Epithelial cell of prostate (primary cell): ENCODE data around the gene PIKFYVE.
"Not testable (repeated sequence)": the region's sequence is repeated elsewhere in the genome, so short reads cannot be mapped to it uniquely, and the experiment has no call there.

Source experiments
- DNase-seq: peaks from one replicate; pipeline ENCODE4 v3.0.0-alpha.2; 2011; ENCODE audit warnings: low read depth, low spot score
- H3K27ac ChIP-seq: fragments of 450-650 bp; 2 replicates; pipeline ENCODE4 v1.5.1; 2017; ENCODE audit warnings: mild to moderate bottlenecking

PIKFYVE gene, protein sequence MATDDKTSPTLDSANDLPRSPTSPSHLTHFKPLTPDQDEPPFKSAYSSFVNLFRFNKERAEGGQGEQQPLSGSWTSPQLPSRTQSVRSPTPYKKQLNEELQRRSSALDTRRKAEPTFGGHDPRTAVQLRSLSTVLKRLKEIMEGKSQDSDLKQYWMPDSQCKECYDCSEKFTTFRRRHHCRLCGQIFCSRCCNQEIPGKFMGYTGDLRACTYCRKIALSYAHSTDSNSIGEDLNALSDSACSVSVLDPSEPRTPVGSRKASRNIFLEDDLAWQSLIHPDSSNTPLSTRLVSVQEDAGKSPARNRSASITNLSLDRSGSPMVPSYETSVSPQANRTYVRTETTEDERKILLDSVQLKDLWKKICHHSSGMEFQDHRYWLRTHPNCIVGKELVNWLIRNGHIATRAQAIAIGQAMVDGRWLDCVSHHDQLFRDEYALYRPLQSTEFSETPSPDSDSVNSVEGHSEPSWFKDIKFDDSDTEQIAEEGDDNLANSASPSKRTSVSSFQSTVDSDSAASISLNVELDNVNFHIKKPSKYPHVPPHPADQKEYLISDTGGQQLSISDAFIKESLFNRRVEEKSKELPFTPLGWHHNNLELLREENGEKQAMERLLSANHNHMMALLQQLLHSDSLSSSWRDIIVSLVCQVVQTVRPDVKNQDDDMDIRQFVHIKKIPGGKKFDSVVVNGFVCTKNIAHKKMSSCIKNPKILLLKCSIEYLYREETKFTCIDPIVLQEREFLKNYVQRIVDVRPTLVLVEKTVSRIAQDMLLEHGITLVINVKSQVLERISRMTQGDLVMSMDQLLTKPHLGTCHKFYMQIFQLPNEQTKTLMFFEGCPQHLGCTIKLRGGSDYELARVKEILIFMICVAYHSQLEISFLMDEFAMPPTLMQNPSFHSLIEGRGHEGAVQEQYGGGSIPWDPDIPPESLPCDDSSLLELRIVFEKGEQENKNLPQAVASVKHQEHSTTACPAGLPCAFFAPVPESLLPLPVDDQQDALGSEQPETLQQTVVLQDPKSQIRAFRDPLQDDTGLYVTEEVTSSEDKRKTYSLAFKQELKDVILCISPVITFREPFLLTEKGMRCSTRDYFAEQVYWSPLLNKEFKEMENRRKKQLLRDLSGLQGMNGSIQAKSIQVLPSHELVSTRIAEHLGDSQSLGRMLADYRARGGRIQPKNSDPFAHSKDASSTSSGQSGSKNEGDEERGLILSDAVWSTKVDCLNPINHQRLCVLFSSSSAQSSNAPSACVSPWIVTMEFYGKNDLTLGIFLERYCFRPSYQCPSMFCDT (N-terminal part only)

DNA sequence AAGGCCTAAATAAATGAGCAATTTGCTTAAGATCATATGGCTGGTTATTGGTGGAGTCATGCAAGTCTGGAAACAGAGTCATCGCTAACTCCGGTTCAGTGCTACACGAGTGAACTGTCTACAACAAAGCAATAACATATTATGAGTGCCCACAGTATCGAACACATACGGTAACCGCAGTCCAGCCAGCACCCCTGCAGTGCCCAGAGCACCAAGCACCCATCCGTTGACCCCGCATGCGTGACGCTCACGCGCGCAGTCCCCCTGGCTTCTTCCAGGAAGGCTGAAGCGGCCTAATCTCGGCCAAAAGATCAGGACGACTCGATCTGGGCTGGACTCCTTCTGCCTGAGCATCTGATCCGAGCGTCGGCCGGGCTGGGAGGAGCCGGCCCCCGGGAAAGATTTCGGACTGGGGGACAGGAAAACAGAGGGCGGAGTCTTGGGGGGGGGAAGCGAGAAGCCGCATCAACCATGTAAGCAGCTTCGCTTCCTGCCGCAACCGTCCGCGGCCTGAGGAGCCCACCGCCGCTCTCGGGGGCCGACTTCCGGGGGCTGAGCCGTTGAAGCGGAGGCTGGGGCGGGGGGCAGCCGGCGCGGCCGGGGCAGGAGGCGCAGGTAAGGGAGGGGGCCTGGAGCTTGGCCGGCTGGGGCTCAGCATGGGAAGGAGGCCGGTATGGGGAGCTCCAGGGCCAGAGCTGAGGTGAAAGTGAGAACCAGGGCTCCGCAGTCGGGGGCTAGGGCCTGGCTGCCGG is at the start of gene PIKFYVE:
Gene PIKFYVE (plus strand): TSS at position 455 of the 752 bp plus-strand sequence. CDS start 5,265 bp downstream, outside the sequence.
- DNase-seq = peak; percentile 60
- peak within 1 kb of the TSS; percentile 90 for H3K27ac ChIP-seq

DNA sequence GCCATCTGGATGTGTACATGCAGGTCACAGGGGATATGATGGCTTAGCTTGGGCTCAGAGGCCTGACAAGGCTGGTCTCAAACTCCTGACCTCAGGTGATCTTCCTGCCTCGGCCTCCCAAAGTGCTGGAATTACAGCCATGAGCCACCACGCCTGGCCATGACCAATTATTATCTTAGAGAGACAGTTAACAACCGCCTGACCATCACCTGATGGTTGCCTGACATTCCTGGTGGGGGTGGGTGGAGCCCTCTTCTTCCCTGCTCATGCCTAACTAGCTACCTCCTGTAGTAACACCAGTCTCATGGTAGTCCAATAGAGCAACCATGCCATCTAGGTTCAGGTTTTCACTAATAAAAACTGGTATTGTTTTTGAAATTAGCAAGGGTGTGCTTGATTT is 44.2 kb upstream of the PIKFYVE start:
- not testable (repeated sequence) for H3K27ac ChIP-seq, DNase-seq

DNA sequence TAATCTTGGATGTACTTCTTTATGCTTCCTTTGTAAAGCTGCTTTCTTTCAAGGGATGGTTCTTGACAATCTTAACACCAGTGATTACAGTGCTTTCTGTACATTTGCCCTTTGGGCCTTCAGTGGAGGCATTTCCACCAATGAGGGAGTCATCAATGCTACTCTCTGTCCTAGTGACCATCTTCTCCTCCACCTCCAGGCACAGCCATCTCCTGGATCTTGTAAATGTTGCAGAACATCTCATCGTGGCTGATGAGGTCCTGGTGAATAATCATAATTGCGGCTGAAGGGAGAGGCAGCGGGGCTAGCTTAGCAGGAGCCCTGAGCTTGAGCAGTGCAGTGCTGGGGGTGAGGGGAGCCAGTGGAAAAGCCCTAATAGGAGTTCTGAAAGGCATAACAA is 43.7 kb upstream of the PIKFYVE start:
- H3K27ac ChIP-seq = no peak overlapping the region
- DNase-seq = peak; percentile 44

DNA sequence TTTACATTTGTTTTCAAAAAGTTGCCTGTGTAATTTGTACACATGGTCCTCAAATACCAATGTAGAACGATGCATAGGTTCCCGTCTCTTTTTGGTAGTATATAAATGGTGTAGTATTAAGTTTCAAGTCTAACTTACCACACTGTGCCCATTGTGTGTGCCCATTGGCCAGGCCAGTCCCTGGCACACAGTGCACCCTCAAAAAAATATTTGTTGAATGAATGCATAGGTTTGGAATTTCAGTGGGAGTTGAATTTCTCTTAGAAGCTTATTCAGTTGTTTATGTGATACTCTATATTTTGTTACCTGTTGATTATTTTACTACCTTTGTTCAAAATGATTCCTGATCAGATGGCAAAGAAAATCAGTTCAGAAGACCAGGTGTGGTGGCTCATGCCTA is 41.3 kb upstream of the PIKFYVE start:
- no peak overlapping the region for H3K27ac ChIP-seq
- no peak for DNase-seq

DNA sequence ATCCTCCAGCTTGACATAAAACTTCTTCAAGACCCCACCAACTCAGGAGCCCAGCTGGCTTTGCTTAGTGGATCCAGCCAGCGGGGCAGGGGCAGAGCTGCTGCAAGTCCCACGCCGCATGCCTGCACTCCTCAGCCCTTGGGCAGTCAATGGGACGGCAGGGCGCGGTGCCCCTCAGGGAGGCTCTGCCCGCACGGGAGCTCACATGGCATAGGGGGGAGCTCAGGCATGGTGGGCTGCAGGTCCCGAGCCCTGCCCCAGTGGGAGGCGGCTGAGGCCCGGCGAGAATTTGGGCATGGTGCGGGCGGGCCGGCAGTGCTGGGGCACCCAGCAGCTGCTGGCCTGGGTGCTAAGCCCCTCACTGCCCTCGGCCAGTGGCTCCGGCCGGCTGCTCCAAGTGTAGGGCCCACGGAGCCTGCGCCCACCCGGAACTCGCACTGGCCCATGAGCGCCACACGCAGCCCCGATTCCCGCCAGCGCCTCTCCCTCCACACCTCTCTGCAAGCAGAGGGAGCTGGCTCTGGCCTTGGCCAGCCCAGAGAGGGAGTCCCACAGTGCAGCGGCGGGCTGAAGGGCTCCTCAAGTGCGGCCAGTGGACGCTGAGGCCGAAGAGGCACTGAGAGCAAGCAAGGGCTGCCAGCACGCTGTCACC is 38.3 kb upstream of the PIKFYVE start:
- no peak for DNase-seq
- no peak overlapping the region for H3K27ac ChIP-seq

DNA sequence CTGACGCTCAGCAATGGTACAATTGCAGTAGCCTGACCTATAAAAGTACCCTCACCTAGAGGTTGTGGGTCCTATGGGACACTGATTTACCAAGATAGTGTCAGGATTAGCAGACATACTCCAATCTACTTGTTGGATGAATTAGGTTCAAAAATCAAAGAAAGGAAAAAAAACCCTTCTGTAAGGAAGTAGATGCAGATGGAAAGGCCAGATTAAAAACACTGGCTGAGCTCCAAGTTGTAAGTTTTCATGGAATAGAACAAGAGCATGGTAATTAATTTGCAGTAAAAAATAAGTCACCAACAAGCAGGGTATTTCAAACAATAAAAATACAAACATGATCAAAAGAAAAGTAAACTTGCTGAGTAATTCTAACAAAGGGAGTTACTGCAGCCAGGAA is 37.6 kb upstream of the PIKFYVE start:
- DNase-seq = no peak
- no peak overlapping the region for H3K27ac ChIP-seq

DNA sequence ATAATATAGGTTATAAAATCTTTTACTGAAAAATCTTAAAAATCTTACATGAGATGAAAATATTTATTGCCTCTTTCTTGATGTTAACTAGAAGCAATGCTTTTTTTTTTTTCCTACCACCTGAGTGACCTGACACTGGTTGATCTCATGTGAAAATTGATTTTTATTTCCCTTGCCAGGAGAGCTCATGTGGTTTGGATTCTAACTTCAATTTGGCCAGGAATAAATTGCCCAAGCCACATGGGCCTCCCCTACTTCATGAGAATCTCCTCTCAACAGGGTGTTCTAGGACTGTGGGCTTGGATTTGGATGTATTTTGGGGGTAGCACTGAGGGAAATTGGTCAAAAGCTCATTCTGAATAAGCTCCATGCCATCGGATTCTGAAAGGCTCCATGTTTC is 31.3 kb upstream of the PIKFYVE start:
- no peak overlapping the region for H3K27ac ChIP-seq
- DNase-seq = no peak

DNA sequence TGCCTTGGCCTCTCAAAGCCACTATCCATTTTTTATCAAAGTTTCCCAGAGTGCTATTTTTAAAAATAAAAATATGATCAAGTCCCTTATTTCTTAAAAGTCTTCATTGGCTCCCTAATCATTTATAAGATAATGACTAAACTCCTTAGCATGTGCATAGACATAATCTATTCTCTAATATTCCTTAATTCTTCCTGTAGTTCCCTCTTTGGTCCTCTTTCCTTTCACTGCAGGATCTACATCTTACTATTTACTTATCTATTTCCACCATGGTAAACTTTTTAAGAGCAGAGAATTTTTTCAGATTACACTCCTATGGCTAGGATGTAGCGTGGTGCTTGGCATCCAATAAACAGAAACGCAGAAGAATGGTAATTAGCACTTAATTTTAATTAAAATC is 30.2 kb upstream of the PIKFYVE start:
- DNase-seq = no peak
- no peak overlapping the region for H3K27ac ChIP-seq

DNA sequence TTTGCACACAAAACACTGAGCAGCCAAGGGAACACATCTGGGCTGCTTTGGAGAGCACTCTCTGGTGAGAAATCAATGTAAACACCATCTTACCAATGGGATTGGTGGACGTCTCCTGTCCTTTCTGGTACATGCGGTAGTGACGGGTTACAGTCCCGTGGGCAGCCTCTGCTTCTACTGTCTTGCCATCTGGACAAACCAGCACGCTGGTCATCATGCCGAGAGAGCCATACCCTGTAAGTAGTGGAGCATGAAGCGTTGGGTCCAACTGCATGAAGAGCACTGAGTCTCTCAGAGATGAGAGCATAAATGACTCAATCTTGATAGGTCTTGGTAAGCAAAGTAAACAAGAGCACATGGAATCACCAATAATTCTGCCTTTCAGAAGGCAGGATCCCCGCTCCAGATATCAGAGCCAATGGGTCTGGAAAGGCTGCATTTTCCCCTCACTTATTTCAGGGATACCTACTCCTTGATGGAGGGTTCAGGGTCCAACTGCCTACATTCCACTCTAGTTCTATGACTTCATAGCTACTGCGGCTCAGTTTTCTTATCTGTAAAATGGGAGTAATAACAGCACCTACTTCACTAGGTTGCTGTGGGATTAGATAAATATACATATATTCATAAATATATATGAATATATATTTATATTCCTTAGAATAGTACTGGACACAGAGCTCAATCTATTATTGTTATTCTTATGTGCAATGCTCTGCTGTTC is 26.1 kb upstream of the PIKFYVE start:
- no peak for DNase-seq
- H3K27ac ChIP-seq = no peak overlapping the region

DNA sequence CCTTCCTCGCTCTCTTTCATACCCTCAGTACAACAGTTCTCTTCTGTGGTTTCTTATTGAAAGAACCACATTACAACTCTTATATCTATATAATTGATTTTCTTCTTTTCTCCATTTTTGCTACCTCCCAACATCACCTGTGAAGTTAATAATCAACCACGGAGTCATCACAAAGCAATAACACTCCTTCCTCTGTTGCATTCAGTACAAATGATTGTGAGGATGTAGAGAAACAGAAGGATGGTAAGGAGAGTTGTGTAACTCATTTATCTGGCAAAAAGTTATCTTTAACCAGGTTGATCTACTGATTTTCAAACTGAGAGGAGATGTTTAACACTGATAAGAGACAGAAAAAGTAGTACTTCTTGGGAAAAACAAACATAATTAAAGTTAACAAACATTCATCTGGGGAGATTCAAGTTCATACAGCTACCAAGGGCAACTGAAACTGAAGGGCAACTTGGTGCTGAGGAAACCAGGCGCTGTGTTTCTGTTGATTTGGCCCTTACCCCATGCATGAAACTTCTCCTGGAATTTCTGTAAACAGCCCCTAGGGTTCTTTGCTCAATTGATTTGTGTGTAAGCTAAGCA is 25.3 kb upstream of the PIKFYVE start:
- DNase-seq = no peak
- H3K27ac ChIP-seq = no peak overlapping the region

DNA sequence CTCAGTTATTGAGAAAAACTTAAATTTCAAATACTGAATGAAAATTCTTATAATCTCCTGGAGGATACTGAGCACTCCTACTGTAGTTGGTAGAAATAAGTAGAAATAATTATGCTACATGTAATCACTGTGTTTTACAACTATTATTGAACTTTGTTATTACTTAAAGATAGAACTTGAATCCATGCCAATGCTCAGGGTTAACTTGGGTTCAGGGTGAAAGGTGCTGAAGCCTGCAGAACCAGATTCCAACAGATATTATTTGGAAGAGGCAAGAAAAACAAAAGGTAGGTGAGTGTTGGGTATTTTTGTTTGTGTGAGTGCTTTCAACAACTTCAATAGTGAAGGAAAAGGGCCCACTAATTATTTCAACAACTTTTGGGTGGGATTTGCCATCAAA is 21.6 kb upstream of the PIKFYVE start:
- no peak overlapping the region for H3K27ac ChIP-seq
- DNase-seq = no peak

DNA sequence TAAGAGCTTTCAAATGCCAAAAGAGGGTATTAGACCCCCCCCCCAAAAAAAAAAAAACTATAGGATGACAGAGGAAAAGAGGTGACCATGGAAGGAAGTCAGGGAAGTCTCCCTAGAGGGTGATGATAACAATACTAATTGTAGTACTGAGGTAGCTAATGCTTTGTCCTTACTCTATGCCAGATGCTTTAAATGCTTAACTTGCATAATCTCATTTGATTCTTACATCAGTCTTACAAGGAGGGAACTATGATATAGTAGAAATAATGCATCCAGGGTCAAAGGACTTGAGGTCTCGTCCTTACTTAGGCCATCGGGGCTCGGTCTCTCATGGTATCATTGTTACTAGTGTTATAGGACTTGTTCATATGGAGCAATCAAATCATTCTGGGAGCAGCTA is 20.3 kb upstream of the PIKFYVE start:
- H3K27ac ChIP-seq = no peak overlapping the region
- DNase-seq = no peak

DNA sequence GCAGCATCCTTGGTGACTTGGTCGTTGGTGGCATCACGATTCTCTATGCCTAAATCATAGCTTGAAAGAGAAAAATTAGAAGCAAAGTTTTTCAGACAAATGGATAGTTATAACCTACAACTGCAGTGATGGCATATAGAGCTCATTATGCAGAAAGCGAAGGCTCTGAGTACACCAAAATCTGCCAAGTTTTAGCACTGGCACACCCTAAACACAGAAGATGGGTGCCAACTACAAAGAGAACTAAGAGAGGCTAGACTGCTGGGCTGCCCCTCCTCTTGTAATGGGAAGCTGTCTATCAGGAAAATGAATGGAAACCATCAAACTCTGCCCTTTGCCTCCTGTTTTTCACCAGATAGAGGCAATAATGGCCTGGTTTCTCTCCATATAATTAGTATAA is 17.5 kb upstream of the PIKFYVE start:
- DNase-seq = no peak
- no peak overlapping the region for H3K27ac ChIP-seq

DNA sequence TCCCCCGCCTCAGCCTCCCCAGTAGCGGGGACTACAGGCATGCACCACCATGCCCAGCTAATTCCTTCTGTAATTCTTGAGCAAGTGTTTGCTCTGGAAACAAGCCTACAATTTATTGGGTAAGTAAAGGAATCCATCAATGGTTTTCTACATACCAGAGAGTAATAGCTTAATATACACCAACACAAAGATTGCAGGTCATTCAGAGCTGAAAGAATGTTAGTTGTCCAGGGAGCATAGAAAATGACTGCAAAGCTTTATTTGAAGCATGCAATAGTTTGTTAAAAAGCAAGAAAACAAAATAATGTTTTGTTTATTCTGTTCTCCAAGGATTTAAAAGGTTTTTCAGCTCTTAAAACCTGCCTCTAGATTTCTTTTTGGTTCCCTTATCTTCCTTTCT is 16.8 kb upstream of the PIKFYVE start:
- no peak overlapping the region for H3K27ac ChIP-seq
- no peak for DNase-seq

DNA sequence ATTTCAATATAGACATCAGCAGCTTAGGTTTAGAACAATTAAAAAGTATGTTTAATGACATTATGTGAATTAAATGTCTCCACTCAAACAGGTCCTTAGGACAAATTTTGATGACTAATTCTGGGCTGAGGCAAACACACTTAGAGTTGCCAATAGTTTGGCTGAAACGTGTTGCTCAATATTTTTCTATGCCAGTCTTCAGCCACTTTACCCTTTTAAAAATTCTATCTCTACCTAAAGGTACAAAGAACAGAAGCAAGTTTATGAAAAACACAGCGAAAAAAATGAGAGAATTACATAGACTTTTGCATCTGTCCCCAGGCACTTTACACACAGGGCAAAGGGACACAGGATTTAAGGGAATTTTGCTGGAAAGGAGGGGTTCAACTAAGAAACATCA is 15.7 kb upstream of the PIKFYVE start:
- no peak for DNase-seq

DNA sequence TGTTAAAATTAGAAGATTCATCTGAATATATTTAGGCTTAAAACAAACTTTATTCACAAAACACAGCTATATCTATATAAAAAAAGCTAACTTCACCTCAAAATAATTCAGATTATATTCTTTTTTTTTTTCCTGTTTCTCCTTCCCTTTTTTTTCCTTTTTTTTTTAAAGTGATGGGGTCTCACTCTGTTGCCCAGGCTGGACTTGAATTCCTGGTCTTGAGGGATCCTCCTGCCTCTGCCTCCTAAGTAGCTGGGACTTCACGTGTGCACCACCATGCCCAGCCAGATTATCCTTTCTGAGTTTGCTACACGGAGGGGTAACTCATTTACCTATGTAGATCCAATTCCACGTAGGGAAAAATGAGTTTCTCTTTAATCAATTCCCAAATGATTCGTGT is 15.0 kb upstream of the PIKFYVE start:
- H3K27ac ChIP-seq = peak overlapping the region; percentile 37
- DNase-seq = no peak

More for the DNA sequence above, 15.7 kb upstream of the PIKFYVE start:
- H3K27ac ChIP-seq = peak overlapping the region; percentile 37

DNA sequence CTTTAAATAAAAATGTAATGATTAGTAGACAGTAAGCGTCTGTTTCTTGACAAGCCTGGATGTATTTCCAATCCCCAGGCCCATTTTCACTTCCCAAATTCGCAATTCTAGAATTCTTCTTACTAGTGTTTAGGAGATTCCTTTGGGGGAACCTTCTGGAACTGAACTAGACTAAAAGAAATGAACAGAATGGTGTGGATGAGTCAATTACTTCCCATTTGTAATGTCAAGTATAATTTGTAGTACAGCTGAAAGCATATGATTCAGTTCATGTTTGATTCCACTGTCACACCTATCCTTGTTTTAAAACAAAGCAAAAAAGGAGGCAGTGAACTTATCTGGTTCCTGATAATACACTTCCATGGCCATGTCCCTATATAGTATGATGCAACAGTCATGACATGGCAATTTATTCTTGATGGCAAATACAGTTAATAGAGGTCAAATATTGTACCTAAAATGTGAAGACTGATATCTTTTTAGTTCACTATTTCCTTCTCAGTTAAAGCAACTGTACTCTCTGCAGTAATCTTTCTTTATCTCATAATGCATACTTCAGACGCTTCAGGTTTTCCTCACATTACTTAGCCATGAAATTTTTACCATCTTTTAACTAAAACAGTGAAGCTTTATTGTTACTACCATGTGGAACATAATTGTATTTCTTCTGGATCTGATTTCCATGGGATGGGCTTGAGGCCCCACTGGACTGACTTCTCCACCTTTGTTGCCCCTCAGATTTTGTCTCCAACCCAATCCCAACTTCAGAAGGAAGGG is 13.2 kb upstream of the PIKFYVE start:
- H3K27ac ChIP-seq = peak overlapping the region; percentile 67
- DNase-seq = no peak
